NB4 (cell line): Measurements from ENCODE around the gene BCL11B.

ENCODE experiments used
- CTCF ChIP-seq: IDR thresholded peaks from one replicate; pipeline ENCODE4 v1.5.1; 2012; ENCODE audit warnings: low read depth, low read length
- MAX ChIP-seq: IDR thresholded peaks from 2 replicates; pipeline ENCODE4 v1.6.1; 2011; ENCODE audit warnings: low read depth, low read length
- POLR2A ChIP-seq: IDR thresholded peaks from 2 replicates; pipeline ENCODE4 v1.6.1; 2011; ENCODE audit warnings: mild to moderate bottlenecking; ENCODE audit not compliant: insufficient read length; ENCODE audit errors: extremely low read depth

- TF ChIP-seq CTCF (no peak), POLR2A (no peak), MAX (no peak)
These were observed 123.9 kb downstream of the BCL11B start for GRCh38 chr14:99148131-99148530.
